ENCODE measurements around the gene KCNK15. TPM values are rescaled to one million over a fixed set of nuclear protein-coding genes. Genes with fewer than 3 reads are reported as not detected.
A peak's percentile ranks its signal among the peaks of the same experiment; 100 is the strongest.

The KCNK15 gene
- total RNA-seq, 1 experiment from 2014 or later = 0.33 TPM

GRCh38 chr20:44747166-44748004 lies 1.7 kb downstream of the KCNK15 start:
- Histone ChIP-seq H4K91ac (ENCODE audit: insufficient read length, low read depth, low read length) (no peak overlapping the region), H3K23me2 (ENCODE audit: insufficient read length, low read depth, low read length, poor library complexity, severe bottlenecking) (peaks cover 8% of the 10 kb centered on the region), H3K27ac (ENCODE audit: insufficient read length, low read depth, low read length) (no peak overlapping the region), H4K20me1 (ENCODE audit: control insufficient read depth, insufficient read depth, insufficient read length) (no peaks in the 10 kb centered on the region), H3T11ph (ENCODE audit: low read length) (no peak overlapping the region), H4K8ac (replicated peaks; ENCODE audit: insufficient read length, low read depth, low read length) (no peak overlapping the region), H3K4me1 (ENCODE audit: insufficient read depth, low read length) (no peaks in the 10 kb centered on the region), H3K14ac (ENCODE audit: insufficient read depth, low read length) (peak overlapping the region; percentile 3; the same call in 1 of the 2 replicates), H3K9me3 (ENCODE audit: control insufficient read depth, low read depth, low read length) (no peaks in the 10 kb centered on the region), H2AK5ac (ENCODE audit: insufficient read length, low read length) (no peak overlapping the region), H2AFZ (ENCODE audit: low read length) (no peak overlapping the region), H3K79me1 (ENCODE audit: insufficient read depth, low read depth, low read length, poor library complexity, severe bottlenecking) (no peaks in the 10 kb centered on the region), H3K79me2 (ENCODE audit: insufficient read depth, low read length) (no peaks in the 10 kb centered on the region), H3K23ac (ENCODE audit: insufficient read length, low read depth, low read length) (no peak overlapping the region), H3K18ac (ENCODE audit: insufficient read length, low read depth, low read length) (no peak overlapping the region), H4K5ac (ENCODE audit: insufficient read length, low read depth, low read length) (no peak overlapping the region), H2BK12ac (ENCODE audit: insufficient read length, low read depth, low read length) (no peak overlapping the region), H2BK20ac (ENCODE audit: low read depth, low read length, poor library complexity, severe bottlenecking) (no peak overlapping the region), H3K9ac (ENCODE audit: extremely low read depth, insufficient read length, low read length) (no peak overlapping the region), H3K27me3 (ENCODE audit: insufficient read depth, low read length) (peaks cover 7% of the 10 kb centered on the region; the same call in 1 of the 2 replicates), H3K4me2 (ENCODE audit: insufficient read depth, insufficient read length, low read length) (no peak overlapping the region), H2BK5ac (ENCODE audit: insufficient read length, low read length) (no peak overlapping the region), H3K56ac (ENCODE audit: insufficient read length, low read depth, low read length) (no peak overlapping the region), H3K4ac (ENCODE audit: low read depth, low read length) (no peak overlapping the region; the same call in 1 of the 2 replicates), H2BK15ac (ENCODE audit: low read depth, low read length) (no peak overlapping the region), H2BK120ac (ENCODE audit: low read depth, low read length, poor library complexity, severe bottlenecking) (no peak overlapping the region)
- TF ChIP-seq, protein P1, sequence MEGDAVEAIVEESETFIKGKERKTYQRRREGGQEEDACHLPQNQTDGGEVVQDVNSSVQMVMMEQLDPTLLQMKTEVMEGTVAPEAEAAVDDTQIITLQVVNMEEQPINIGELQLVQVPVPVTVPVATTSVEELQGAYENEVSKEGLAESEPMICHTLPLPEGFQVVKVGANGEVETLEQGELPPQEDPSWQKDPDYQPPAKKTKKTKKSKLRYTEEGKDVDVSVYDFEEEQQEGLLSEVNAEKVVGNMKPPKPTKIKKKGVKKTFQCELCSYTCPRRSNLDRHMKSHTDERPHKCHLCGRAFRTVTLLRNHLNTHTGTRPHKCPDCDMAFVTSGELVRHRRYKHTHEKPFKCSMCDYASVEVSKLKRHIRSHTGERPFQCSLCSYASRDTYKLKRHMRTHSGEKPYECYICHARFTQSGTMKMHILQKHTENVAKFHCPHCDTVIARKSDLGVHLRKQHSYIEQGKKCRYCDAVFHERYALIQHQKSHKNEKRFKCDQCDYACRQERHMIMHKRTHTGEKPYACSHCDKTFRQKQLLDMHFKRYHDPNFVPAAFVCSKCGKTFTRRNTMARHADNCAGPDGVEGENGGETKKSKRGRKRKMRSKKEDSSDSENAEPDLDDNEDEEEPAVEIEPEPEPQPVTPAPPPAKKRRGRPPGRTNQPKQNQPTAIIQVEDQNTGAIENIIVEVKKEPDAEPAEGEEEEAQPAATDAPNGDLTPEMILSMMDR (conservative IDR thresholded peaks at IDR 0.05) = peak; percentile 80
- Mint-ChIP-seq H3K27ac (peak overlapping the region in 2 of 3 experiments; percentile 56 to 93; a peak in 2 of 7 replicates), H3K36me3 (ENCODE audit: insufficient read depth in 1 of 3, low read depth in 3 of 3) (no peaks in the 10 kb centered on the region), H3K9me3 (no peaks in the 10 kb centered on the region; a peak in 1 of 5 replicates), H3K27me3 (ENCODE audit: low read depth) (peaks cover 65% of the 10 kb centered on the region), H3K4me1 (peaks cover 14 to 30% of the 10 kb centered on the region in 2 experiments), H3K4me3 (peak overlapping the region; percentile 31 to 74)
- peak; percentile 89 for DNase-seq
- WGBS (ENCODE audit: extremely low coverage, insufficient read length, low lambda C conversion rate) = no CpG with 5 or more reads among the region's 5 CpGs
